Measurements from ENCODE around the gene MTERF1.

Gene MTERF1

GRCh38 chr7:91827169-91827568, 53.3 kb downstream of the MTERF1 start:
- DNase-seq: no peak

GRCh38 chr7:91826377-91826776, 54.1 kb downstream of the MTERF1 start:
- no peak for DNase-seq

GRCh38 chr7:91824201-91824600, 56.3 kb downstream of the MTERF1 start:
- DNase-seq: no peak
